Calu3 (cell line): Measurements from ENCODE around the gene NCF4. TPM values are rescaled to one million over a fixed set of nuclear protein-coding genes. Genes with fewer than 3 reads are reported as not detected.

ENCODE experiments used
- Bru-seq: library from RNA; stranded (reverse); fragments of 400-500 nt; gene quantifications from one replicate; lab custom pipeline; 2021; lab: Mats Ljungman, UMichigan
- BruChase-seq, 2 experiments: library from RNA; stranded (reverse); fragments of 400-500 nt; gene quantifications; one replicate each; lab custom pipeline; 2021; lab: Mats Ljungman, UMichigan
- BruUV-seq: library from RNA; stranded (reverse); fragments of 400-500 nt; replicated peaks from 2 replicates; lab custom pipeline; 2021; lab: Mats Ljungman, UMichigan
- CTCF ChIA-PET: fragments of 300-600 bp; sonication (Branson Sonifier 250); formaldehyde crosslinking; loops from one replicate; lab custom pipeline; 2022; ENCODE audit warnings: antibody characterized with exemption; lab: Charles Lee
- DNase-seq: peaks from one replicate; pipeline ENCODE4 v3.0.0; 2022
- H3K27ac Mint-ChIP-seq: one replicate; pipeline ENCODE4 v1.8.0; 2022; ENCODE audit warnings: mixed read lengths; ENCODE audit not compliant: unreplicated experiment
- H3K27me3 Mint-ChIP-seq: one replicate; pipeline ENCODE4 v1.8.0; 2022; ENCODE audit warnings: mixed read lengths; ENCODE audit not compliant: unreplicated experiment
- H3K36me3 Mint-ChIP-seq: one replicate; pipeline ENCODE4 v1.8.0; 2022; ENCODE audit warnings: mild to moderate bottlenecking, moderate library complexity, mixed read lengths; ENCODE audit not compliant: insufficient read depth, unreplicated experiment
- H3K4me1 Mint-ChIP-seq: one replicate; pipeline ENCODE4 v1.8.0; 2022; ENCODE audit warnings: mild to moderate bottlenecking, low read depth, mixed read lengths; ENCODE audit not compliant: unreplicated experiment
- H3K4me3 Mint-ChIP-seq: one replicate; pipeline ENCODE4 v1.8.0; 2022; ENCODE audit warnings: mild to moderate bottlenecking, low read depth, moderate library complexity, mixed read lengths; ENCODE audit not compliant: unreplicated experiment
- H3K9me3 Mint-ChIP-seq: one replicate; pipeline ENCODE4 v1.8.0; 2022; ENCODE audit warnings: low read depth, mixed read lengths; ENCODE audit not compliant: unreplicated experiment
- CTCF ChIP-seq: fragments of 200-600 bp; IDR thresholded peaks from one replicate; pipeline ENCODE4 v1.8.0; 2022; ENCODE audit warnings: antibody characterized with exemption; ENCODE audit not compliant: unreplicated experiment
- intact Hi-C: fragments of 100-400 bp; cut with micrococcal nuclease; formaldehyde crosslinking; loops from one replicate; pipeline ENCODE4 v1.10.0; 2022; ENCODE audit not compliant: unreplicated experiment
- long read RNA-seq: library from polyadenylated mRNA; stranded (forward); transcript quantifications from one replicate; pipeline ENCODE4 v2.0.0, GENCODE V29; 2022
- total RNA-seq: library from RNA; stranded (reverse); gene quantifications from 2 replicates; pipeline ENCODE4 v1.2.3, GENCODE V29; 2022

Gene NCF4
- total RNA-seq (0.54 TPM in 1 of 2 replicates, not detected in the other), Bru-seq, nascent RNA (percentile 5 among the genes with signal in this experiment), BruChase-seq, experiment 1, labeled RNA remaining after a 6-hour chase (percentile 8 among the genes with signal in this experiment), BruChase-seq, experiment 2, labeled RNA remaining after a 2-hour chase (percentile 12 among the genes with signal in this experiment)
- long read RNA-seq, result 0 reads

- BruUV-seq, result no TSS peak
- CTCF ChIA-PET, result interaction anchor here (1.0 kb wide), 1 partner anchor 9 kb away, joined by 3 read pairs; no protein-coding TSS in a partner anchor
- Mint-ChIP-seq H3K4me3 (no peak within 1 kb of the TSS), H3K27ac (no peak within 1 kb of the TSS), H3K36me3 (no peaks in the 10 kb centered on the region), H3K9me3 (no peaks in the 10 kb centered on the region), H3K27me3 (peaks cover 50% of the 10 kb centered on the region), H3K4me1 (peaks cover 8% of the 10 kb centered on the region)
- TF ChIP-seq CTCF, result no peak
- intact Hi-C loops, result no loop called here
- no peak for DNase-seq
These were observed at the start of gene NCF4 for GRCh38 chr22:36860821-36861659. NCF4 (plus strand) TSS chr22:36861006; CDS start chr22:36861172, 166 bp downstream.

GRCh38 chr22:36811094-36811800 lies 49.6 kb upstream of the NCF4 start:
- H3K36me3 Mint-ChIP-seq, result no peaks in the 10 kb centered on the region
- peaks cover 94% of the 10 kb centered on the region for H3K27me3 Mint-ChIP-seq
- no peak for TF ChIP-seq CTCF
- no peaks in the 10 kb centered on the region for H3K9me3 Mint-ChIP-seq
- intact Hi-C loops, result no loop called here
- no peak overlapping the region for H3K4me3 Mint-ChIP-seq
- no peak for DNase-seq
- CTCF ChIA-PET, result no interaction called here
- no peak overlapping the region for H3K27ac Mint-ChIP-seq
- H3K4me1 Mint-ChIP-seq, result no peaks in the 10 kb centered on the region
- BruUV-seq, result no TSS peak

GRCh38 chr22:36814801-36815200 lies 46.0 kb upstream of the NCF4 start:
- Mint-ChIP-seq H3K27me3 (peaks cover 98% of the 10 kb centered on the region), H3K9me3 (no peaks in the 10 kb centered on the region), H3K4me3 (no peak overlapping the region), H3K4me1 (no peaks in the 10 kb centered on the region), H3K36me3 (no peaks in the 10 kb centered on the region), H3K27ac (no peak overlapping the region)
- no TSS peak for BruUV-seq
- intact Hi-C loops, result no loop called here
- TF ChIP-seq CTCF, result no peak
- DNase-seq, result no peak
- CTCF ChIA-PET, result no interaction called here

- CTCF ChIA-PET, result no interaction called here
- no peak for TF ChIP-seq CTCF
- H3K36me3 Mint-ChIP-seq, result no peaks in the 10 kb centered on the region
These were observed 45.1 kb upstream of the NCF4 start for GRCh38 chr22:36815558-36816338.

More at GRCh38 chr22:36815558-36816338, 45.1 kb upstream of the NCF4 start:
- DNase-seq, result no peak
- Mint-ChIP-seq H3K27me3 (peaks cover 100% of the 10 kb centered on the region), H3K27ac (no peak overlapping the region), H3K4me1 (no peaks in the 10 kb centered on the region), H3K9me3 (no peaks in the 10 kb centered on the region), H3K4me3 (no peak overlapping the region)
- intact Hi-C loops, result no loop called here
- BruUV-seq, result no TSS peak
